NCI-H1048 (cell line): ENCODE measurements around the gene AMMECR1.
"Not testable (repeated sequence)": the region's sequence is repeated elsewhere in the genome, so short reads cannot be mapped to it uniquely, and the experiment has no call there.

Experiments used
- DNase-seq: peaks from one replicate; lab custom pipeline; 2025; lab: John Stamatoyannopoulos, UW

The AMMECR1 gene

DNA sequence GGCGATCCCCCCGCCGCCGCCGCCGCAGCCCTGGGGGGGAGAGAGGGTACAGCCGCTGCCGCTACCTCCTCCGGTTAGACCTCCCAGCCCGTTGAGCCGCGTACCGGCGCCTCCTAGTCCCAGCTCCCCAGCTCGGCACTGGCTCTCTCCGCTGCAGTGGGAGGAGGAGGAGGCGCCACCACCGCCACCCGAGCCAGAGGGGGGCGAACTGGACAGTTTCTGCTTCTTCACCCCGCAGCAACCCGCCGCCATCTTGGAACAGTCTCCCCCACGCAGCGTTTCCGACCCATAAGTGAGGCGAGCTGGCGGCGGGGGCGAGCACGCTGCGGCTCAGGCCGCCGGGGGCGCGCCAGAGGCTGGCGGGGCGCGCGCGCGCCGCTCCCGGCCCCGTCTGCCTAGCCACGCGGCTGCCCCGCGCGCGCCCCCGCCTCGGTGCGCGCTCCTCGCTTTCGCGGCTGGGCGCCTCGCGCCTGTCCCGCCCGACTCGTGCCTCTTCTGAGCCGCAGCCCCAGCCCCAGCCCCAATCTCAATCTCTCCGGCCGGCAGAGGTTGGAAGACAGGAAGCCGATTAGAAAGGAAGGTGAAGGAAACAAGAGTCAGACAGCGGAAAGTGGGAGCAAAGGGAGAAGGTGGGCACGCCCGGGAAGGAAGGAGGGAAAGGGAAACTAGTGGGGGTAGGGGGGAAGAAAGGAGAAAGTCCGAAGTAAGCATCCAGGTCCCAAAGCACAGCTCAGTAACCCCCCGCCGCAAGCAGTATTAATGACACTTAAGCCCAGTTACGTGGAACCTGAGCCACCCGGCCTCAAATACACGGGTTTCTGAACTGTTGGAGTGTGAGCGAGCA, at the start of gene AMMECR1:
TSS of gene AMMECR1 (minus strand) at position 266 of the 844 bp plus-strand sequence. CDS start at position 252, 14 bp downstream.
- peak; percentile 43 for DNase-seq

DNA sequence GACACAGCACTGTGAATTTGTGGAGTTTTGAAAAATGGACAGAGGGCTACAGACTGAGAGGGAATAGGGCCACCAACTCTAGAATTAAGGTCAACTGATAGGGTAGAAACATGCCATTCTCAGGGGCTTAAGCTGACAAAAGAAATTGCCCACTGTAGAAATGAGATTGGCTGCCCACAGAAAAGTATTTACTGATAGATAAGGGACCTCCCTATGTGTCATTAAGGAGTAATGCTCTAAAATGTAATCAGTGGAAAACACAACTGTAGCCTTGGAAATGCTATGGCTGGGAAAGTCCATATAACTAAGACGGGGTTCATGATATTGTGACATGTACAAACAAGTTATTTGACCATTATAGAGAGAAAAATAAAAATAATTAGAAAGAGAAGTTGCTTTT, 45.4 kb upstream of the AMMECR1 start:
- no peak for DNase-seq

DNA sequence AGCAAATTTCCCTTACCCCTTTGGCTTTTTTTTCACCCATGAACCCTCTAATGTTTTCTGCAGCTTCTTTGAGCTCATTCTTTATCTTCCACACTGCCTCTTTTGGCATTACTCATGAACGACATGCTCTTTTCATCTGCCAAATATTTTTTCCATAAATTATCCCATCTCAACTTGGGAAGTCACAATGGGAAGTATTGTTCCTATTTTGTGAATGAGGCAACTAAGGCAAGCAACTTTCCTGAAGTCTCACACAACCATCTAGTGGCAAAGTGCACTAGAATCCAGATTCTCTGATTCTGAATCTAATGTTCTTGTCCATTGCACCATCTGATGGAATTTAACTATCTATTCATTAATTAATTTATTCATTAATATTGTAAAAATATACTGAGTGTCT, 41.4 kb upstream of the AMMECR1 start:
- no peak for DNase-seq

DNA sequence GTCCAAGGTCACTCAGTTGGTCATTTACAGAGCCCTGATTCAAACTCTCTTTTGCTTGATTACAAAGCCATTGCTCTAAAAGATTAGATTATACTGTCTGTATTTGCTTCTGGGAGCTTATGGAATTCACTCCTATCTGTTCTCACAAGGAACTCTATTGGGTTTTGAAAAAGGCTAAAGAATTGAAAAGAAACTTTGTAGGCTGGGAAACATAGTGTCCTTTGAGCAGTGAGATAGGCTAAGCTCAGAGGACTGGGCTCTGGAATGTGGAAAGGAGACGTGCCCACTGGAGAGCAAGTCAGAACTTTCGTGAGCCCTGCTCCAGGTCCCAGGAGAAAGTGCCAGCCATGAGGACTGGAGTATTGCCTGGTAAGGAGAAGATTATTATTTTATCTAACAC, 40.7 kb upstream of the AMMECR1 start, which contains the start of gene RTL9:
TSS of gene RTL9 (plus strand) at position 301 of the 400 bp plus-strand sequence. CDS start 91,770 bp downstream, outside the sequence.
- DNase-seq, result no peak

DNA sequence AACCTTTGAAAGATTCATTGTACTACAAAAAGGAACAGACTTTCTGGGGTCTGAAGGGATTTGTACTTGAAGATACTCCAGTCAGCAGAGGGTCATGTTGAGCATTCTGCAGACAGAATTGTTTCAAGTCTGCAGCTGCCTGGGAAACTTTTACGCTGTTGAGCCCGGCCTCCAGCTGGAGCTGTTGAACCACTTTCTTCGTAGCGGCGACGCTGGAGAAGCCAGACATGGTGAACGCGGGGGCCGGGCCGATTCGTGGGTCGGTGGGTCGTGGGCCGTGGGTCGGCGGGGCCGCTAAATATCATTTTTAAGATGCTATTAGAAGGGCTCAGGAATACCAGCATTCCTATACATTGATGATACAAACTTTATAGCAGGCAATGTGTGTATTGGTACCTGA, 28.8 kb upstream of the AMMECR1 start:
- DNase-seq, result no peak

DNA sequence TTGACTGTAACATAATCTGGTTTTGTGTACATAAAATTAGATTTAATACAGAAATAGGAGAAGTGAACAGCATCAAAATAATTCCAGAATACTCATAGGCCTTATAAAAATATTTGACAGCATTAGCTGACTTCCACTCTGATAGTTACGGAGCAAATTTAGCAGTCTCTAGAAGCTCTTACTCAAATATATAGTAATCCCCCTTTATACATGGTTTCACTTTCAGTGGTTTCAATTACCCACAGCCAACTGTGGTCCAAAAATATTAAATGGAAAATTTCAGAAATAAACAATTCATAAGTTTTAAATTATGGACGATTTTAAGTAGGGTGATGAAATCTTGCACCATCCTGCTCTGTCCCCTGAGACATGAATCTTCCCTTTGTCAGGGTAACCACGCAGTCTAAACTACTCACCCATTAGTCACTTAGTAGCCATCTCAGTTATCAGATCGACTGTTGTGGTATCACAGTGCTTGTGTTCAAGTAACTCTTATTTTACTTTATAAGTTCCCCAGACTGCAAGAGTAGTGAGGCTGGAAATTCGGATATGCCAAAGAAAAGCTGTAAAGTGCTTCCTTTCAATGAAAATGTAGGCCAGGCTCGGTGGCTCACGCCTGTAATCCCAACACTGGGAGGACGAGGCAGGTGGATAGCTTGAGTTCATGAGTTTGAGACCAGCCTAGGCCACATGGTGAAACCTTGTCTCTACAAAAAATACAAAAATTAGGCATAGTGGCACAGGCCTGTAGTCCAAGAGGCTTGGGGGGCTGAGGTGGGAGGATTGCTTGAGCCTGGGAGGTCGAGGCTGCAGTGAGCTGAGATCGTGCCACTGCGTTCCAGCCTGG, 23.5 kb upstream of the AMMECR1 start:
- DNase-seq, result no peak

DNA sequence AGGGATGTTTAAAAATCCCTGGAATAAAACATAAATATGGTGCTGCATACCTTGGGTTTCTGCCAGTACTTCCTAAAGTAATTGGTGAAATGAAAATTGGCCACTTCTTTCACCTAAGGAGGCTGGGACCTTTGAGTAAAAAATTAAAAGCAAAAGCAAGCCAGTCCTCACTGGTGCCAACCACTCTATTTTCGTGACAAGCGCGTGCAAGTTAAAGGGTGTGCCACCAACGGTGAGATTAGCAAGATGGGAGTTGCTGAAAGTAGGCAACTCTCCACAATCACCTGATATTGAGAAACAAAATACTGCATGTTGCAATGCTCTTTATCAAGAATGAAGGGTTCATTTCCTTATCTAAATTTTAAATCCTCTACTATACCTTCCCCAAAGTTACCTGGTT, 21.1 kb upstream of the AMMECR1 start:
- DNase-seq, result no peak

DNA sequence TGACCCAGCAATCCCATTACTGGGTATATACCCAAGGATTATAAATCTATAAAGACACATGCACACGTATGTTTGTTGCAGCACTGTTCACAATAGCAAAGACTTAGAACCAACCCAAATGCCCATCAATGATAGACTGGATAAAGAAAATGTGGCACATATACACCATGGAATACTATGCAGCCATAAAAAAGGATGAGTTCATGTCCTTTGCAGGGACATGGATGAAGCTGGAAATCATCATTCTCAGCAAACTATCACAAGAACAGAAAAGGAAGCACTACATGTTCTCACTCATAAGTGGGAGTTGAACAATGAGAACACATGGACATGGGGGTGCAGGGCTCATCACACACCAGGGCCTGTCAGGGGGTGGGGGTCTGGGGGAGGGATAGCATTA, 15.6 kb upstream of the AMMECR1 start:
- not testable (repeated sequence) for DNase-seq

DNA sequence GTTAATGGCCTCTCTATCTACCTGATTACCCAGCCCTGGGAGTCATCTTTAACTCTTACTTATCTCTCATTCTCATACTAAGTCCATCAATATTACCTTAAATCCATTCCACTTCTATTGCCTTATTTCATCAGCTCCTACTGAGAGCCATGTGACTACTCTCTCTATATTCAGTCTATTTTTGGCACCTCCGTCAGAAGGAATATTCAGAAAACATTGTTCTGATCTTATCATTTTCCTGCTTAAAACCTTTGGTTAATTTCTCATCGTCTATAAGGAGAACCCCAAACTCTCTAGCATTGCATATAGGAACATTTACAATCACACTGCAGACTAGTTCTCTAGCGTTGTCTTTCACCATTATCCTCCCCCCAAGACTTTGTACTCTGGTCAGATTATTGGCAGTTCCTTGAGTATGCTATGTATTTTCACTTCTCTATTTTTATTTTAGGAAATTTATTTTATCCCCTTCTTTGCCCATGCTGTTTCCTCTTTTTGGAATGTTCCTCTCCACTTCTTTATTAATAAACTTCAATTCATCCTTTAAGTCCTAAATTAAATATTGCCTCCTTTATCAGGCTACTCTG, 13.7 kb upstream of the AMMECR1 start:
- no peak for DNase-seq

DNA sequence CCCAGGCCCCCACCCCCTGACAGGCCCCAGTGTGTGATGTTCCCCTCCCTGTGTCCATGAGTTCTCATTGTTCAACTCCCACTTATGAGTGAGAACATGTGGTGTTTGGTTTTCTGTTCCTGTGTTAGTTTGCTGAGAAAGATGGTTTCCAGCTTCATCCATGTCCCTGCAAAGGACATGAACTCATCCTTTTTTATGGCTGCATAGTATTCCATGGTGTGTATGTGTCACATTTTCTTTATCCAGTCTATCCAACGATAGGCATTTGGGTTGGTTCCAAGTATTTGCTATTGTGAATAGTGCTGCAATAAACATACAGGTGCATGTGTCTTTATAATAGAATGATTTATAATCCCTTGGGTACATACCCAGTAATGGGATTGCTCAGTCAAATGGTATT, 10.7 kb upstream of the AMMECR1 start:
- DNase-seq, result not testable (repeated sequence)

DNA sequence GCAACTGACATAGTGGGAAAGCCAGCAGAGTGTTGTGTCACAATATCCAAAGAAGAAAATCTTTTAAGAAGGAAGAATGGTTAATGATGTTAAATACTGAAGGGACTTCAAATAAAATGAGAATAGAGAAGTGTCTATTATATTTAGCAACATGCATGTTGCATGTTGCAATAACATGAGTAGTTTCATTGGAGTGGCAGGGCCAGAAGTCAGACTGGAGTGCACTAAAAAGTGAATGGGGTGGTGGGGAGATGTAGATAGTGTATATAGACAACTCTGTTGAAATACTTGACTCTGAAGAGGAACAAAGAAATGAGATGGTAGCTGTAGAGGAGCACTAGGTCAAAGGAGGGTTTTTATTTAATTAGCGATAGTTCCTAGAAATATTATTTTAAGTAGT, 9.5 kb upstream of the AMMECR1 start:
- no peak for DNase-seq

DNA sequence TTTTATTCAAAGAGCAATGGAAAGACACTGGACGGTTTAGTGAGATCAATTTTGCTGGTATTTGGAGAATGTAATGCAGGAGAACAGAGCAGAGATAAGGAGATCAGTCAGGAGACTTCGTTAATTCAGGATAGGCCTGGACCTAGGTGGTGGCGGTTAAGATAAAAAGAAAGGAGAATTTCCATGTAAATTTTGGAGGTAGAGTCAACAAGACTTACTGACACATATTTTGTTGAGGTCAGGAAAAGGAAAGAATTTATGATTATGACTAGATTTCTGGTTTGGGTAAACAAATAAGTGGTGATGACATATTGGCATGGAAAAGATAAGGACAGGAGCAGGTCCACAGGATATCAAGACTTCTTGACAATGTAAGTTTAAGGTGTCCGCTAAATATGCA, 8.8 kb upstream of the AMMECR1 start:
- DNase-seq, result no peak

DNA sequence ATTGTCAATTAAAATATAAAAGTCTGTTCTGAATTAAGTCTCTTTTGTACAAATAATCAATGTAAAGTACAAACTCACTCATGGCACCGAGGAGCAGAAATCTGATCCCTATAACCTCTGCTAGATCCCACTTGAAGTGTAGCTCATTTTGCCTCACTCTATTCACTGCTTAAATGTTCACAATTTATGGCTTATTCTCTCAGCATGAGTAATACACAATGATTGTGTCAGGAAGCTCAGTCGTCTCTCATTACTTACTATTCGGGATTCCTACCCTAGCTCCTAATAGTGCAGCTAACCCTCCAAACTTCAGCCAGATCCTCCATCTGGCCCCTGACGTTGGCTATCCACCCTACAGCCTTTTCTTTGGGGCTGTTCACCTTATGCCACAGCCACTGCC, 4.7 kb upstream of the AMMECR1 start:
- DNase-seq, result no peak

DNA sequence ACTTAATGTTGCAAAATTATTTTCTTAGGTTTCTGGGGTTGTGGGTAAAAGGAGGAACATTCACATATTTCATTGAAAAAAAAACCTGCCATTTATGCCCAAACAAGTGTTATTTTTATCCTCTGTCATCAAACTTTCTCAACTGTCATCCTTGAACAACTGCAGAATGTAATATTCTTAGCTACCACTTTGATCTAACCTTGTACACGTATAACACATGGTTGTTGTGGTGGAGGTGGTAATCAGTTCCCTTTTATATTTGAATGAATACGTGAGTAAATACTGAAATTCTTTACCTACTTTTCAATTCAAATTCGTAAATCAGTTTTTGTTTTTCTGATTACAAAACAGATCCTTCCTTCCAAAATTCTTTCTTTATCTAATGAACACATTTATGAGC, 3.8 kb upstream of the AMMECR1 start:
- DNase-seq, result no peak

DNA sequence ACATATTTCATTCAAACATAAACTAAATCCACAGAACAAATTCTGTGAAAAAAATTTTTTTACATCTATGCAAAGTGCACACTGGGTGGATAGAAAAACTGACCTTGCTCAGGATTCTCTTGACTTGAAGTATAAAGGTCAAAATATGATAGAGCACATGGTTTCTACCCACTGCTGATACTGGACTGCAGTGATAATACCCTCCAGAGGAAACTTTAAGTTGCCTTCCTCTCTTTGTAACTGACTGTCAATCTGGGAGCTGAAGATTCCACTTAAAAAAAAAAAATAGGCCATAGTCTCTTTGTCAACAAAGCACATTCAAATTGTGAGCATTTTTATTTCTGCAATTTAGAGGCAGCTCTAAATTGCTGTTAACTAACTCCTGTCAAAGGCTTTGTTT, 3.2 kb upstream of the AMMECR1 start:
- DNase-seq, result no peak

DNA sequence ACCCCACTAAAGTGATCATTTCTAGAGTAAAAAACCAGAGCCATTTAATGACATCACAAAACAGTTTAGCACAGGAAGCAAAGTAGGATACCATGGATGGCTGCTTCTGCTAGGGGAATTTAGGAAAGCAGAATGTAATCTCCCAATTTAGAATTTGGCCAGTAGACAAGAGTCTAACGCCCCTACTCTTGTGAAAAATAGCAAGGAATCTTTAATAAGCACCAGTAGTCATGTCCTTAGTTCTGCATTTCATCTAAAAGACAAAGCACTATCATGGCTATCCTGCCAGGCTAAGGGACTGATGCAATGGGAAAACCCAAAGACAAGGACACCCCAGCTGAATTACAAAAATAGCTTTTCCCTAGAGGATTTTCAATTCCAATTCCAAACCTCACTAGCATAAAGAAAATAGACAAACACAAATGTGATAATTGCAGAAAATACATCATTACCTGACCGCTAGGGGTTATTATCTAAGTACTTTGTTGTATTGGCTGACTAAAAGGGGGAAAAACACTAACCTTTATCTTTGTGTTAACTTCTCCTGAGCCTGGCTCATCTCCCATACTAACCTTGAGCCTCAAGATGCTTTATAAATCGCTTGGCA, 2.6 kb upstream of the AMMECR1 start:
- DNase-seq, result no peak

DNA sequence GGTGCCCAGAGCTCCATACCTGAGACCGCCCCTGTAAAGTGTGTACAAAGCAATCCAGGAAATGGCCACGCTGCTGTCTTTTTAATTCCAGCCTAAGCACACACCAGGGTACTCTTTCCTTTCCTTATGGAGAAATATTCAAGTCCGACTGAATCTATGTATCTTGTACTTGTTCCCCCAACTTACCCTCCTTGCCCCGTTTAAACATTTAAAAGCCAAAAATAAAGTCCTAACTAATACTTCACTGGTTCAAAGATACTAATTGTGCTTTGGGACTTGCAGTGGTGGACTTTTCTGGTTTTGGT, 731 bp upstream of the AMMECR1 start:
- DNase-seq, result no peak

DNA sequence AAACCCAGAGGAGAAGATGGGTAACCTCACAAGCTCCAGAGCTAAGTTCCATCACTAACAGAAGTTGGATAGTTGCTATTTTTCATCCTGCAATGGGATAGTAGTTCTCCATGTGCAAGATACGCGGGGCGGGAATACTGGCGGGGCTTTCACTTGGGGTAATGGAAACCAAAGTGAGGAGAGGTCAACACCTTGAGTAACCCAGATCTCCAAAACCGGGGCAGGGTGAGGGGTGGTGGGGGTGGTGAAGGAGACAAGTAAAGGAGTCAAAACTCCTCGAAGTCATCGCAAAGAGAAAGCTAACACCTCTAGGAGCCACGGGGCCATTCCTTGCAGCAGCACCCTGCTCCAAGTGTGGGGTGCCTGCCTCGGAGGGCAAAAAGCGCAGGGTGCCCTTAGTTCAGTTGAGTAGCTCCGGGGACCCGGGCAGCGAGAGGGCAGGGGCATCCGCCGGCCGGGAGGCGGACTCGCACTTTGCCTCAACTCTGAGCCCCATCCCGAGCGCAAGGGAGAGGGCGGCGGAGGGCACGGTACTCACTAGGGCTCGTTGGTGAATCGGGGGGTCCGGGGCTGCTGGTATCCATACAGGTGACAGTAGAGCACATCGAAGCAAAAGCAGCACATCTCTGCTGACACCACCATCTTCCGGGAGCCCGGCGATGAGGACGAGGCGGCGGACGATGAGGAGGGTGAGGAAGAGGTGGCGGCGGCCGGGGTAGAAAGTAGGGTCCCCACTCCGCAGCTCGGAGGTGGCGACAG, 645 bp downstream of the AMMECR1 start:
- DNase-seq, result no peak

DNA sequence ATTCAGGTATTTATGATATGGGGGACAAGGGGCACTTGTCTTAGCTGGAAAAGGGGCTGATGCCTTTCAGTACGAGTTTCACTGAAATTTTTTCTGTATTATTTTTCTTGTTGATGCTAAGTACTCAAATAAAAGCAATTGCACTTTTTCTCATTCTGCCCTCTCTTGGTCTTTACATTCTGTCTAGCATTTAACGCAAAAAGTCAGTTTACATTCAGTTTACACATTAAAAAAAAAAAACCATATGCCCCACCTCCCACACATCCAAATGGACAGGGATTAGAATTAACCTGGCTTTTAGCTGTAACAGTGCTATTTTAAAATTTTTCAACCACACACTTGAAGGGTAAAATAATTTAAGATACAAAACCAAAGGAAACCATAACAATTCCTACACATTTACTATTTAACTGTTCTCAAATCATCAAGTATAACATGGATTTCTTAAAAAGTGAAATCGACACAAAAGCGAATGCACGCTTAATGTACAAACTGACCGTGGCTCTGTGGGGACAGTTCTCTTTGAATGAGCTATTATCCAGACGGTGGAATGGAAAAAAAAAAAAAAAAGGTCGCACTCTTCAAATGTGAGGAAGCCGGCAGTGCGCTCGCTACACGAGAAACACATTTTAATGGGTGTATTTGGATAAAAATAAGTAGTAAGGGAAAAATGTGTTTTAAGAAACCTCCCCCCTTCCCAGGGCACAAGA, 1.4 kb downstream of the AMMECR1 start:
- DNase-seq, result no peak

DNA sequence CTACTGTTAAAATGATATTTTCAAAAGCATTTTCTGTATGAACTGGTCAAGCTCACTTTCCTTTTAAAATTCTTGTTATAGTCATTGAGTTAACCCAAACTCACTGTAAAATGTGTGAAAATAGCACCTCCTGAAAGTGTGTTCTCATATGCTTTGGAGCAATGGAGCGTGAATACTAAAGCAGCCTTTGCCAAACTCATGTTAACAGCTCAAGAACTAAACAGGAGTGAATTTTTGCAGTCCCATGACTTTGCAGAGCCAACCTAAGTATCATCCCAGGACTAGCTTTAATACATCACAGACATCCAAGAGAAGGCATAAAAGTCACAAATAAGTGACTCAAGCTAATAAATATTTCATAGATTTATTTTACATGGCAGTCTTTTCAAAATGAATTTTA, 2.3 kb downstream of the AMMECR1 start:
- no peak for DNase-seq
